Measurements from ENCODE around the gene NR6A1.

NR6A1 gene

GRCh38 chr9:124771021-124771866 is at the start of gene NR6A1:
NR6A1 (minus strand) TSS chr9:124771311.
- peak; percentile 96 for DNase-seq (ENCODE audit: low spot score)

GRCh38 chr9:124818431-124819281 is 47.5 kb upstream of the NR6A1 start:
- peak; percentile 46 for DNase-seq (ENCODE audit: low spot score)

- no peak for DNase-seq (ENCODE audit: low spot score)
Observed at GRCh38 chr9:124815601-124816000, 44.5 kb upstream of the NR6A1 start.

GRCh38 chr9:124814164-124814535 is 43.0 kb upstream of the NR6A1 start:
- no peak for DNase-seq (ENCODE audit: low spot score)

- DNase-seq (ENCODE audit: low spot score): no peak
Observed at GRCh38 chr9:124813501-124814163, 42.5 kb upstream of the NR6A1 start.

GRCh38 chr9:124813041-124813440 is 41.9 kb upstream of the NR6A1 start:
- DNase-seq (ENCODE audit: low spot score): no peak

- DNase-seq (ENCODE audit: low spot score): peak; percentile 60
Observed at GRCh38 chr9:124812441-124812876, 41.3 kb upstream of the NR6A1 start.

GRCh38 chr9:124810663-124811355 is 39.7 kb upstream of the NR6A1 start:
- DNase-seq (ENCODE audit: low spot score): peak; percentile 95

GRCh38 chr9:124809741-124810500 is 38.8 kb upstream of the NR6A1 start:
- no peak for DNase-seq (ENCODE audit: low spot score)

GRCh38 chr9:124809211-124809610 is 38.1 kb upstream of the NR6A1 start:
- no peak for DNase-seq (ENCODE audit: low spot score)

- DNase-seq (ENCODE audit: low spot score): no peak
Observed at GRCh38 chr9:124808246-124808956, 37.3 kb upstream of the NR6A1 start.

- DNase-seq (ENCODE audit: low spot score): no peak
Observed at GRCh38 chr9:124805186-124805585, 34.1 kb upstream of the NR6A1 start.

GRCh38 chr9:124803911-124804310 is 32.8 kb upstream of the NR6A1 start:
- no peak for DNase-seq (ENCODE audit: low spot score)

GRCh38 chr9:124802426-124802825 is 31.3 kb upstream of the NR6A1 start:
- peak; percentile 5 for DNase-seq (ENCODE audit: low spot score)

- DNase-seq (ENCODE audit: low spot score): no peak
Observed at GRCh38 chr9:124801356-124801755, 30.2 kb upstream of the NR6A1 start.

GRCh38 chr9:124800306-124801259 is 29.5 kb upstream of the NR6A1 start:
- DNase-seq (ENCODE audit: low spot score): no peak

GRCh38 chr9:124799274-124800006 is 28.3 kb upstream of the NR6A1 start:
- DNase-seq (ENCODE audit: low spot score): peak; percentile 28

GRCh38 chr9:124797343-124798103 is 26.4 kb upstream of the NR6A1 start:
- peak; percentile 7 for DNase-seq (ENCODE audit: low spot score)

All from iPS-NIHi11 (cell line).